ENCODE measurements around the gene KCNQ4.

- TF ChIP-seq CTCF (IDR thresholded peaks at IDR 0.05; ENCODE audit: low read depth, low read length, poor library complexity, severe bottlenecking) (no peak), EZH2phosphoT487 (IDR thresholded peaks at IDR 0.05; ENCODE audit: borderline replicate concordance, low read length) (no peak)
Measured at GRCh38 chr1:40837601-40838000, 54.0 kb downstream of the KCNQ4 start.

All from DOHH2 (cell line).